Colon (tissue), 2 donors: ENCODE data around the gene UCN.
A peak's percentile ranks its signal among the peaks of the same experiment; 100 is the strongest.
"Not testable (repeated sequence)": the region's sequence is repeated elsewhere in the genome, so short reads cannot be mapped to it uniquely, and the experiment has no call there.

Experiments
- FAIRE-seq: peaks from 2 replicates; lab custom pipeline; 2012; peaks lifted over from hg19 to GRCh38; lab: Jason Lieb, UNC
- donor health status: control.
- donor health status: control.

Gene UCN

GRCh38 chr2:27314709-27315108, 6.5 kb upstream of the UCN start:
- no peak for FAIRE-seq

- FAIRE-seq, result no peak
Measured at GRCh38 chr2:27313882-27314645, 5.8 kb upstream of the UCN start.

- no peak for FAIRE-seq
Measured at GRCh38 chr2:27312152-27312551, 3.9 kb upstream of the UCN start.

GRCh38 chr2:27309651-27310050, 1.4 kb upstream of the UCN start:
- FAIRE-seq, result no peak

GRCh38 chr2:27307545-27308358, 493 bp downstream of the UCN start:
- no peak for FAIRE-seq

GRCh38 chr2:27307287-27307544, 1.0 kb downstream of the UCN start:
- no peak for FAIRE-seq

GRCh38 chr2:27306573-27307286, 1.5 kb downstream of the UCN start:
- FAIRE-seq, result no peak

- no peak for FAIRE-seq
Measured at GRCh38 chr2:27306136-27306535, 2.1 kb downstream of the UCN start.

- FAIRE-seq, result no peak
Measured at GRCh38 chr2:27305516-27305915, 2.7 kb downstream of the UCN start.

GRCh38 chr2:27304488-27305240, 3.6 kb downstream of the UCN start:
- no peak for FAIRE-seq

- peak; percentile 66 for FAIRE-seq
Measured at GRCh38 chr2:27303093-27304025, 4.9 kb downstream of the UCN start.

- not testable (repeated sequence) for FAIRE-seq
Measured at GRCh38 chr2:27300606-27301005, 7.6 kb downstream of the UCN start.

- FAIRE-seq, result no peak
Measured at GRCh38 chr2:27298391-27299080, 9.7 kb downstream of the UCN start.

GRCh38 chr2:27297195-27297594, 11.1 kb downstream of the UCN start:
- FAIRE-seq, result no peak

GRCh38 chr2:27296481-27296880, 11.8 kb downstream of the UCN start:
- FAIRE-seq, result no peak

GRCh38 chr2:27294928-27295327, 13.3 kb downstream of the UCN start:
- no peak for FAIRE-seq

- FAIRE-seq, result no peak
Measured at GRCh38 chr2:27291865-27292264, 16.4 kb downstream of the UCN start.

- FAIRE-seq, result no peak
Measured at GRCh38 chr2:27290549-27290948, 17.7 kb downstream of the UCN start.

- no peak for FAIRE-seq
Measured at GRCh38 chr2:27288610-27289009, 19.6 kb downstream of the UCN start.

GRCh38 chr2:27285481-27285880, 22.8 kb downstream of the UCN start:
- FAIRE-seq, result no peak

GRCh38 chr2:27284996-27285395, 23.2 kb downstream of the UCN start:
- FAIRE-seq, result no peak
